ENCODE data around the gene NDUFB2. TPM values are rescaled to one million over a fixed set of nuclear protein-coding genes. Genes with fewer than 3 reads are reported as not detected.

NDUFB2 gene
- total and polyA plus RNA-seq, 9 of the 15 experiments (the other 6 are each of a cell fraction or from before 2014, with no cell fraction given) = 220 to 2,075 (median 320) TPM

DNA sequence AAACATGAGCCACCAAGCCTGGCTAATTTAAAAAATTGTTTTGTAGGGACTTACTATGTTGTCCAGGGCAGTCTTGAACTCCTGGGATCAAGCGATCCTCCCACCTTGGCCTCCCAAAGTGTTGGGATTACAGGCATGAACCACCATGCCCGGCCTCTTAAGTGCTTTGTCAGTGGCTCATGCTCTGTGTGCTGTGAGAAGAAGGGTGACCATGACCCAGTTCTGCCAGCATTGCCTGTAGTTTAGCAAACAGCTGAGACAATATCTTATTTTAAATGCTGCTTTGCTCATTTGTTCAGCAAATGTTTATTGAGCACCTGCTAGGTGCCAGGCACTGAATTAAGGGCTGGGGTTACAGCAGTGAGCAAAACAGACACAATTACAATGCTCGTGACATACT is 14.7 kb upstream of the NDUFB2 start:
- DNase-seq (ENCODE audit: extremely low read depth in 1 of 4, low spot score in 3 of 4) = no peak
- Histone ChIP-seq H2AFZ (ENCODE audit: low read depth, low read length) (no peak overlapping the region), H3K4me1 (replicated peaks in 1 of 2; ENCODE audit: control insufficient read depth in 2 of 2, insufficient read depth in 2 of 2, low read length in 2 of 2) (peaks cover 0 to 9% of the 10 kb centered on the region in 2 experiments; a peak in 1 of 5 replicates), H3K27ac (ENCODE audit: extremely low read depth, low read depth, low read length) (no peak overlapping the region), H3K4me3 (no peak overlapping the region), H3K4me2 (ENCODE audit: insufficient read depth, low read length) (no peak overlapping the region), H3K9me1 (ENCODE audit: control insufficient read depth, insufficient read depth, low read length) (no peaks in the 10 kb centered on the region), H3K9me3 (replicated peaks; ENCODE audit: control insufficient read depth, insufficient read depth, low read depth, low read length) (no peaks in the 10 kb centered on the region), H3K27me3 (ENCODE audit: control insufficient read depth in 2 of 2, insufficient read depth in 2 of 2, low read length in 2 of 2) (no peaks in the 10 kb centered on the region), H4K20me1 (replicated peaks; ENCODE audit: control insufficient read depth, insufficient read depth, low read length) (peaks cover 7% of the 10 kb centered on the region; the same call in 1 of the 2 replicates), H3K36me3 (ENCODE audit: control insufficient read depth, insufficient read depth, low read length) (peaks cover 6% of the 10 kb centered on the region; the same call in 1 of the 3 replicates), H3K79me2 (ENCODE audit: control insufficient read depth, insufficient read depth, low read length) (no peaks in the 10 kb centered on the region), H3K9ac (ENCODE audit: insufficient read depth in 1 of 2, low read depth in 2 of 2, low read length in 2 of 2) (no peak overlapping the region)
- ATAC-seq = no peak
- FAIRE-seq = no peak
- BruUV-seq (replicated peaks) = no TSS peak
- intact Hi-C loops (cut with micrococcal nuclease) (no loop called here), in situ Hi-C loops (cut with MboI) (no loop called here)
- 54% methylated on average over 3 of the region's 3 CpGs for WGBS (ENCODE audit: insufficient coverage, low coverage, missing lambda C conversion rate)
- ChIA-PET CTCF (ENCODE audit: low intra/inter-chr PET ratio) (no interaction called here), POLR2A (interaction anchor here (1.7 kb wide), 1 partner anchor 26 kb away, joined by 4 read pairs; no protein-coding TSS in a partner anchor)
- TF ChIP-seq THRAP3 (IDR thresholded peaks at IDR 0.05; ENCODE audit: borderline replicate concordance) (no peak), NFXL1 (CRISPR knock-in tag; IDR thresholded peaks at IDR 0.05) (no peak), KDM4B (IDR thresholded peaks at IDR 0.05; ENCODE audit: borderline replicate concordance in 2 of 2, low read depth in 1 of 2) (no peak), ZBTB17 (CRISPR knock-in tag; IDR thresholded peaks at IDR 0.05) (no peak), ZNF165 (CRISPR knock-in tag; IDR thresholded peaks at IDR 0.05; ENCODE audit: borderline replicate concordance) (no peak), MEF2D (tag; conservative IDR thresholded peaks at IDR 0.05; ENCODE audit: low read depth) (no peak), SMARCA5 (IDR thresholded peaks at IDR 0.05) (no peak)
- TF ChIP-seq, protein P1, sequence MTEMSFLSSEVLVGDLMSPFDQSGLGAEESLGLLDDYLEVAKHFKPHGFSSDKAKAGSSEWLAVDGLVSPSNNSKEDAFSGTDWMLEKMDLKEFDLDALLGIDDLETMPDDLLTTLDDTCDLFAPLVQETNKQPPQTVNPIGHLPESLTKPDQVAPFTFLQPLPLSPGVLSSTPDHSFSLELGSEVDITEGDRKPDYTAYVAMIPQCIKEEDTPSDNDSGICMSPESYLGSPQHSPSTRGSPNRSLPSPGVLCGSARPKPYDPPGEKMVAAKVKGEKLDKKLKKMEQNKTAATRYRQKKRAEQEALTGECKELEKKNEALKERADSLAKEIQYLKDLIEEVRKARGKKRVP (CRISPR knock-in tag; IDR thresholded peaks at IDR 0.05) = no peak
- TF ChIP-seq, protein P2, sequence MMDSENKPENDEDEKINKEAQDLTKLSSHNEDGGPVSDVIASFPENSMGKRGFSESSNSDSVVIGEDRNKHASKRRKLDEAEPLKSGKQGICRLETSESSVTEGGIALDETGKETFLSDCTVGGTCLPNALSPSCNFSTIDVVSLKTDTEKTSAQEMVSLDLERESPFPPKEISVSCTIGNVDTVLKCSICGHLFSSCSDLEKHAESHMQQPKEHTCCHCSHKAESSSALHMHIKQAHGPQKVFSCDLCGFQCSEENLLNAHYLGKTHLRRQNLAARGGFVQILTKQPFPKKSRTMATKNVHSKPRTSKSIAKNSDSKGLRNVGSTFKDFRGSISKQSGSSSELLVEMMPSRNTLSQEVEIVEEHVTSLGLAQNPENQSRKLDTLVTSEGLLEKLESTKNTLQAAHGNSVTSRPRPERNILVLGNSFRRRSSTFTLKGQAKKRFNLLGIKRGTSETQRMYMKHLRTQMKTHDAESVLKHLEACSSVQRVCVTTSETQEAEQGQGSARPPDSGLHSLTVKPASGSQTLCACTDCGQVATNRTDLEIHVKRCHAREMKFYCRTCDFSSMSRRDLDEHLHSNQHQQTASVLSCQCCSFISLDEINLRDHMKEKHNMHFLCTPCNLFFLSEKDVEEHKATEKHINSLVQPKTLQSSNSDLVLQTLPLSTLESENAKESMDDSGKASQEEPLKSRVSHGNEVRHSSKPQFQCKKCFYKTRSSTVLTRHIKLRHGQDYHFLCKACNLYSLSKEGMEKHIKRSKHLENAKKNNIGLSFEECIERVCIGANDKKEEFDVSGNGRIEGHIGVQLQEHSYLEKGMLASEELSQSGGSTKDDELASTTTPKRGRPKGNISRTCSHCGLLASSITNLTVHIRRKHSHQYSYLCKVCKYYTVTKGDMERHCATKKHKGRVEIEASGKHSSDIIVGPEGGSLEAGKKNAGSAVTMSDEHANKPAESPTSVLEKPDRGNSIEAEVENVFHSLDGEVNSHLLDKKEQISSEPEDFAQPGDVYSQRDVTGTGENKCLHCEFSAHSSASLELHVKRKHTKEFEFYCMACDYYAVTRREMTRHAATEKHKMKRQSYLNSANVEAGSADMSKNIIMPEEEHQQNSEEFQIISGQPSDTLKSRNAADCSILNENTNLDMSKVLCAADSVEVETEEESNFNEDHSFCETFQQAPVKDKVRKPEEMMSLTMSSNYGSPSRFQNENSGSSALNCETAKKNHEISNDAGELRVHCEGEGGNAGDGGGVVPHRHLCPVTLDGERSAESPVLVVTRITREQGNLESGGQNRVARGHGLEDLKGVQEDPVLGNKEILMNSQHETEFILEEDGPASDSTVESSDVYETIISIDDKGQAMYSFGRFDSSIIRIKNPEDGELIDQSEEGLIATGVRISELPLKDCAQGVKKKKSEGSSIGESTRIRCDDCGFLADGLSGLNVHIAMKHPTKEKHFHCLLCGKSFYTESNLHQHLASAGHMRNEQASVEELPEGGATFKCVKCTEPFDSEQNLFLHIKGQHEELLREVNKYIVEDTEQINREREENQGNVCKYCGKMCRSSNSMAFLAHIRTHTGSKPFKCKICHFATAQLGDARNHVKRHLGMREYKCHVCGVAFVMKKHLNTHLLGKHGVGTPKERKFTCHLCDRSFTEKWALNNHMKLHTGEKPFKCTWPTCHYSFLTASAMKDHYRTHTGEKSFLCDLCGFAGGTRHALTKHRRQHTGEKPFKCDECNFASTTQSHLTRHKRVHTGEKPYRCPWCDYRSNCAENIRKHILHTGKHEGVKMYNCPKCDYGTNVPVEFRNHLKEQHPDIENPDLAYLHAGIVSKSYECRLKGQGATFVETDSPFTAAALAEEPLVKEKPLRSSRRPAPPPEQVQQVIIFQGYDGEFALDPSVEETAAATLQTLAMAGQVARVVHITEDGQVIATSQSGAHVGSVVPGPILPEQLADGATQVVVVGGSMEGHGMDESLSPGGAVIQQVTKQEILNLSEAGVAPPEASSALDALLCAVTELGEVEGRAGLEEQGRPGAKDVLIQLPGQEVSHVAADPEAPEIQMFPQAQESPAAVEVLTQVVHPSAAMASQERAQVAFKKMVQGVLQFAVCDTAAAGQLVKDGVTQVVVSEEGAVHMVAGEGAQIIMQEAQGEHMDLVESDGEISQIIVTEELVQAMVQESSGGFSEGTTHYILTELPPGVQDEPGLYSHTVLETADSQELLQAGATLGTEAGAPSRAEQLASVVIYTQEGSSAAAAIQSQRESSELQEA (IDR thresholded peaks at IDR 0.05; ENCODE audit: low read depth) = no peak
- TF ChIP-seq, protein P3, sequence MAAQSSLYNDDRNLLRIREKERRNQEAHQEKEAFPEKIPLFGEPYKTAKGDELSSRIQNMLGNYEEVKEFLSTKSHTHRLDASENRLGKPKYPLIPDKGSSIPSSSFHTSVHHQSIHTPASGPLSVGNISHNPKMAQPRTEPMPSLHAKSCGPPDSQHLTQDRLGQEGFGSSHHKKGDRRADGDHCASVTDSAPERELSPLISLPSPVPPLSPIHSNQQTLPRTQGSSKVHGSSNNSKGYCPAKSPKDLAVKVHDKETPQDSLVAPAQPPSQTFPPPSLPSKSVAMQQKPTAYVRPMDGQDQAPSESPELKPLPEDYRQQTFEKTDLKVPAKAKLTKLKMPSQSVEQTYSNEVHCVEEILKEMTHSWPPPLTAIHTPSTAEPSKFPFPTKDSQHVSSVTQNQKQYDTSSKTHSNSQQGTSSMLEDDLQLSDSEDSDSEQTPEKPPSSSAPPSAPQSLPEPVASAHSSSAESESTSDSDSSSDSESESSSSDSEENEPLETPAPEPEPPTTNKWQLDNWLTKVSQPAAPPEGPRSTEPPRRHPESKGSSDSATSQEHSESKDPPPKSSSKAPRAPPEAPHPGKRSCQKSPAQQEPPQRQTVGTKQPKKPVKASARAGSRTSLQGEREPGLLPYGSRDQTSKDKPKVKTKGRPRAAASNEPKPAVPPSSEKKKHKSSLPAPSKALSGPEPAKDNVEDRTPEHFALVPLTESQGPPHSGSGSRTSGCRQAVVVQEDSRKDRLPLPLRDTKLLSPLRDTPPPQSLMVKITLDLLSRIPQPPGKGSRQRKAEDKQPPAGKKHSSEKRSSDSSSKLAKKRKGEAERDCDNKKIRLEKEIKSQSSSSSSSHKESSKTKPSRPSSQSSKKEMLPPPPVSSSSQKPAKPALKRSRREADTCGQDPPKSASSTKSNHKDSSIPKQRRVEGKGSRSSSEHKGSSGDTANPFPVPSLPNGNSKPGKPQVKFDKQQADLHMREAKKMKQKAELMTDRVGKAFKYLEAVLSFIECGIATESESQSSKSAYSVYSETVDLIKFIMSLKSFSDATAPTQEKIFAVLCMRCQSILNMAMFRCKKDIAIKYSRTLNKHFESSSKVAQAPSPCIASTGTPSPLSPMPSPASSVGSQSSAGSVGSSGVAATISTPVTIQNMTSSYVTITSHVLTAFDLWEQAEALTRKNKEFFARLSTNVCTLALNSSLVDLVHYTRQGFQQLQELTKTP (IDR thresholded peaks at IDR 0.05; ENCODE audit: low read depth in 1 of 2, partially characterized antibody in 2 of 2) = no peak

Data from K562 (cell line).